ENCODE results near the gene RPS21. TPM values are rescaled to one million over a fixed set of nuclear protein-coding genes. Genes with fewer than 3 reads are reported as not detected.

The RPS21 gene
- total RNA-seq, 2 donors from 2014 or later, result 1,227 to 1,253 TPM

- DNase-seq (ENCODE audit: low spot score), result no peak
- intact Hi-C loops (cut with DNase I), result no loop called here
These were observed 40.5 kb downstream of the RPS21 start, which contains the start of gene RBBP8NL for GRCh38 chr20:62427172-62428001. TSS of gene RBBP8NL (minus strand) at chr20:62427539. CDS start at chr20:62419647, 7,892 bp downstream.

- DNase-seq (ENCODE audit: low spot score), result no peak
- intact Hi-C loops (cut with DNase I), result no loop called here
These were observed 41.1 kb downstream of the RPS21 start for GRCh38 chr20:62428002-62428372.

- intact Hi-C loops (cut with DNase I), result no loop called here
These were observed 41.7 kb downstream of the RPS21 start for GRCh38 chr20:62428396-62429295.

GRCh38 chr20:62429455-62430310 is 42.8 kb downstream of the RPS21 start:
- intact Hi-C loops (cut with DNase I), result no loop called here
- no peak for DNase-seq (ENCODE audit: low spot score)

More at GRCh38 chr20:62428396-62429295, 41.7 kb downstream of the RPS21 start:
- DNase-seq (ENCODE audit: low spot score), result no peak

- no peak for DNase-seq (ENCODE audit: low spot score)
- intact Hi-C loops (cut with DNase I), result no loop called here
These were observed 43.5 kb downstream of the RPS21 start for GRCh38 chr20:62430311-62430853.

GRCh38 chr20:62430866-62431447 is 44.1 kb downstream of the RPS21 start:
- intact Hi-C loops (cut with DNase I), result no loop called here
- DNase-seq (ENCODE audit: low spot score), result no peak

- intact Hi-C loops (cut with DNase I), result no loop called here
These were observed 47.0 kb downstream of the RPS21 start for GRCh38 chr20:62433658-62434497.

GRCh38 chr20:62436692-62437091 is 49.8 kb downstream of the RPS21 start:
- intact Hi-C loops (cut with DNase I), result no loop called here
- DNase-seq (ENCODE audit: low spot score), result no peak

More at GRCh38 chr20:62433658-62434497, 47.0 kb downstream of the RPS21 start:
- DNase-seq (ENCODE audit: low spot score), result no peak

GRCh38 chr20:62437496-62437895 is 50.6 kb downstream of the RPS21 start:
- no peak for DNase-seq (ENCODE audit: low spot score)
- intact Hi-C loops (cut with DNase I), result no loop called here

- intact Hi-C loops (cut with DNase I), result no loop called here
- no peak for DNase-seq (ENCODE audit: low spot score)
These were observed 51.0 kb downstream of the RPS21 start for GRCh38 chr20:62437927-62438326.

Other genes with a start within 250 kb of the RPS21 start
- 100 to 1,000 TPM; 179 to 194 TPM for gene PSMA7, start 243.7 kb upstream of the RPS21 start, total RNA-seq
- 10 to 100 TPM in 1 of 2 donors, 1 to 10 TPM in 1; 9.7 to 10.3 TPM for gene SS18L1, start 243.3 kb upstream of the RPS21 start, total RNA-seq
- 10 to 100 TPM; 19.8 to 23.8 TPM for gene MTG2, start 204.1 kb upstream of the RPS21 start, total RNA-seq
- not detected for gene HRH3, start 166.8 kb upstream of the RPS21 start, total RNA-seq
- 10 to 100 TPM; 31.8 to 34.7 TPM for gene OSBPL2, start 148.6 kb upstream of the RPS21 start, total RNA-seq
- gene ADRM1, start 84.1 kb upstream of the RPS21 start, total RNA-seq, result 10 to 100 TPM; 60.9 to 70.3 TPM
- gene LAMA5, start 19.8 kb upstream of the RPS21 start, total RNA-seq, result 100 to 1,000 TPM; 131 to 183 TPM
- gene CABLES2, start 20.2 kb downstream of the RPS21 start, total RNA-seq, result 1 to 10 TPM; 3.4 to 3.8 TPM
- gene RBBP8NL, start 40.4 kb downstream of the RPS21 start, total RNA-seq, result not detected
- gene GATA5, start 88.9 kb downstream of the RPS21 start, total RNA-seq, result 1 to 10 TPM; 3.8 to 6.8 TPM